GM19467 (cell line): ENCODE results near the gene DNAJC15.
"Not testable (repeated sequence)": the region's sequence is repeated elsewhere in the genome, so short reads cannot be mapped to it uniquely, and the experiment has no call there.

ENCODE experiments used
- ATAC-seq: cut with Tn5 transposase; IDR thresholded peaks from one replicate; pipeline ENCODE4 v1.9.1; 2021; ENCODE audit warnings: mild to moderate bottlenecking, moderate library complexity; ENCODE audit not compliant: unreplicated experiment

Gene DNAJC15

GRCh38 chr13:43042410-43042921, 19.1 kb downstream of the DNAJC15 start:
- ATAC-seq, result no peak

GRCh38 chr13:43044720-43045301, 21.4 kb downstream of the DNAJC15 start:
- no peak for ATAC-seq

- ATAC-seq, result not testable (repeated sequence)
These were observed 22.0 kb downstream of the DNAJC15 start for GRCh38 chr13:43045302-43045773.

- ATAC-seq, result no peak
These were observed 22.9 kb downstream of the DNAJC15 start for GRCh38 chr13:43046259-43046658.

- ATAC-seq, result peak; percentile 43
These were observed 31.7 kb downstream of the DNAJC15 start for GRCh38 chr13:43054803-43055802.

GRCh38 chr13:43057653-43058317, 34.4 kb downstream of the DNAJC15 start:
- no peak for ATAC-seq

- ATAC-seq, result no peak
These were observed 34.9 kb downstream of the DNAJC15 start for GRCh38 chr13:43058318-43058674.

- no peak for ATAC-seq
These were observed 35.4 kb downstream of the DNAJC15 start for GRCh38 chr13:43058831-43059230.

- ATAC-seq, result not testable (repeated sequence)
These were observed 36.4 kb downstream of the DNAJC15 start for GRCh38 chr13:43059779-43060178.

- ATAC-seq, result not testable (repeated sequence)
These were observed 37.4 kb downstream of the DNAJC15 start for GRCh38 chr13:43060806-43061205.

- ATAC-seq, result no peak
These were observed 38.3 kb downstream of the DNAJC15 start for GRCh38 chr13:43061496-43062280.

- ATAC-seq, result no peak
These were observed 48.4 kb downstream of the DNAJC15 start for GRCh38 chr13:43071824-43072223.

- no peak for ATAC-seq
These were observed 49.0 kb downstream of the DNAJC15 start for GRCh38 chr13:43072394-43072793.

- ATAC-seq, result peak; percentile 55
These were observed 51.6 kb downstream of the DNAJC15 start for GRCh38 chr13:43074824-43075510.

- ATAC-seq, result not testable (repeated sequence)
These were observed 52.1 kb downstream of the DNAJC15 start for GRCh38 chr13:43075511-43075902.

GRCh38 chr13:43077046-43077445, 53.7 kb downstream of the DNAJC15 start:
- no peak for ATAC-seq

- ATAC-seq, result no peak
These were observed 54.1 kb downstream of the DNAJC15 start for GRCh38 chr13:43077461-43077860.

GRCh38 chr13:43077906-43078305, 54.5 kb downstream of the DNAJC15 start:
- no peak for ATAC-seq

- ATAC-seq, result no peak
These were observed 55.0 kb downstream of the DNAJC15 start for GRCh38 chr13:43078399-43078798.

GRCh38 chr13:43079392-43079931, 56.1 kb downstream of the DNAJC15 start:
- no peak for ATAC-seq
